Neural crest cell (in vitro differentiated cells): Measurements from ENCODE around the gene PNMA8B. TPM values are rescaled to one million over a fixed set of nuclear protein-coding genes. Genes with fewer than 3 reads are reported as not detected.

Source experiments
- DNase-seq: peaks from one replicate; pipeline ENCODE4 v3.0.0; 2021; ENCODE audit warnings: low read depth, mixed read lengths, low spot score
- H3K27ac Mint-ChIP-seq: one replicate; pipeline ENCODE4 v1.8.0; 2021; ENCODE audit warnings: mild to moderate bottlenecking, mixed read lengths; ENCODE audit not compliant: unreplicated experiment
- H3K27me3 Mint-ChIP-seq: 2 replicates; pipeline ENCODE4 v1.8.0; 2021; ENCODE audit warnings: low read depth, mild to moderate bottlenecking, mixed read lengths
- H3K36me3 Mint-ChIP-seq: 2 replicates; pipeline ENCODE4 v1.8.0; 2021; ENCODE audit warnings: low read depth, mild to moderate bottlenecking, mixed read lengths
- H3K4me1 Mint-ChIP-seq: 2 replicates; pipeline ENCODE4 v1.8.0; 2021; ENCODE audit warnings: mixed read lengths
- H3K4me3 Mint-ChIP-seq: one replicate; pipeline ENCODE4 v1.8.0; 2021; ENCODE audit warnings: mild to moderate bottlenecking, mixed read lengths
- H3K9me3 Mint-ChIP-seq: 2 replicates; pipeline ENCODE4 v1.8.0; 2021; ENCODE audit warnings: mixed read lengths
- CTCF ChIP-seq: fragments of 200-600 bp; sonication (generic); conservative IDR thresholded peaks from 2 replicates; pipeline ENCODE4 v1.5.0; 2021; ENCODE audit warnings: antibody characterized with exemption, mild to moderate bottlenecking
- total RNA-seq: library from RNA; stranded (reverse); gene quantifications from 2 replicates; pipeline ENCODE4 v1.2.1, GENCODE V29; 2021

PNMA8B gene
- total RNA-seq, 1 donor from 2014 or later = 4.6 TPM

- no peaks in the 10 kb centered on the region for H3K36me3 Mint-ChIP-seq
- no peak for TF ChIP-seq CTCF
- peaks cover 44% of the 10 kb centered on the region for H3K4me1 Mint-ChIP-seq
- H3K9me3 Mint-ChIP-seq = no peaks in the 10 kb centered on the region
- H3K4me3 Mint-ChIP-seq = no peak overlapping the region
- DNase-seq = no peak
- no peaks in the 10 kb centered on the region for H3K27me3 Mint-ChIP-seq
- no peak overlapping the region for H3K27ac Mint-ChIP-seq
These were observed 14.3 kb downstream of the PNMA8B start for GRCh38 chr19:46481223-46481848.

GRCh38 chr19:46480415-46480814 is 15.3 kb downstream of the PNMA8B start:
- DNase-seq = no peak
- Mint-ChIP-seq H3K27ac (peak overlapping the region; percentile 23), H3K36me3 (no peaks in the 10 kb centered on the region), H3K27me3 (no peaks in the 10 kb centered on the region), H3K4me1 (peaks cover 44% of the 10 kb centered on the region), H3K9me3 (no peaks in the 10 kb centered on the region), H3K4me3 (no peak overlapping the region)
- TF ChIP-seq CTCF = no peak

- Mint-ChIP-seq H3K4me1 (peaks cover 45% of the 10 kb centered on the region), H3K27ac (no peak overlapping the region), H3K4me3 (no peak overlapping the region), H3K27me3 (no peaks in the 10 kb centered on the region), H3K36me3 (no peaks in the 10 kb centered on the region), H3K9me3 (no peaks in the 10 kb centered on the region)
- no peak for TF ChIP-seq CTCF
- no peak for DNase-seq
These were observed 17.2 kb downstream of the PNMA8B start for GRCh38 chr19:46478356-46478986.

- Mint-ChIP-seq H3K27me3 (no peaks in the 10 kb centered on the region), H3K9me3 (no peaks in the 10 kb centered on the region), H3K27ac (no peak overlapping the region), H3K36me3 (no peaks in the 10 kb centered on the region), H3K4me1 (peaks cover 39% of the 10 kb centered on the region), H3K4me3 (no peak overlapping the region)
- DNase-seq = no peak
- TF ChIP-seq CTCF = no peak
These were observed 19.7 kb downstream of the PNMA8B start for GRCh38 chr19:46475986-46476385.

GRCh38 chr19:46474211-46474610 is 21.5 kb downstream of the PNMA8B start:
- H3K9me3 Mint-ChIP-seq = no peaks in the 10 kb centered on the region
- DNase-seq = no peak
- H3K27me3 Mint-ChIP-seq = no peaks in the 10 kb centered on the region
- H3K4me1 Mint-ChIP-seq = peaks cover 36% of the 10 kb centered on the region
- no peak overlapping the region for H3K4me3 Mint-ChIP-seq
- no peak overlapping the region for H3K27ac Mint-ChIP-seq
- H3K36me3 Mint-ChIP-seq = no peaks in the 10 kb centered on the region
- no peak for TF ChIP-seq CTCF
